Measurements from ENCODE around the gene RNF224. TPM values are rescaled to one million over a fixed set of nuclear protein-coding genes. Genes with fewer than 3 reads are reported as not detected.

Gene RNF224
- total and polyA plus RNA-seq, 2 of the 13 experiments (the other 11 are each of a cell fraction or from before 2014, with no cell fraction given): 0.09 TPM; not detected in 1

DNA sequence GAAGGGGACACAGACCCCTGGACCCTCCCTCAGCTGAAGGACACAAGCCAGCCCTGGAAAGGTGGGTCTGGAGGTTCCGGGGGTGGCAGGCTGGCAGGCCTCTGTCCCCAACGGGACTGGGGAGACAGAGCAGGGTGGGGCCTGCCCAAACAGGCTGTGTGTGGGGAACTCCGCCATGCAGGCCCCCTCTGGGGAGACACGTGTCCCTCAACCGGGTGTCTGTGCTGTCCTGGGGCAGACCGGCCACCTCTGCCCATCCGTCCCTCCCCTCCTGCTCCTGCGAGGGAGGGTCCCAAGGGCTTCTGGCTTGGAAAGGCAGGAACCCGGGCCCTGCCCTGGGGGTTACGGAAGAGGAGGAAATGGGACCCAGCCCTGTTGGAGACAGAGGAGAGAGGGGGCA is 4.8 kb downstream of the RNF224 start:
- no peak for DNase-seq (ENCODE audit: low spot score)
- no TSS peak for BruUV-seq (replicated peaks)
- ChIA-PET POLR2A (no interaction called here), CTCF (ENCODE audit: low intra/inter-chr PET ratio, low total read pairs) (no interaction called here)
- 85% methylated on average over 4 of the region's 10 CpGs for WGBS (ENCODE audit: low lambda C conversion rate)
- intact Hi-C loops (cut with micrococcal nuclease; ENCODE audit: unreplicated experiment) (no loop called here), in situ Hi-C loops (cut with HindIII; ENCODE audit: extremely low pct_ligation_motif_present, low pct_unique_long_range_greater_than_20kb) (no loop called here)
- no peaks in the 10 kb centered on the region for H4K20me1 ChIP-seq (ENCODE audit: insufficient read depth, low read length)
- no peak overlapping the region for H3K27ac ChIP-seq (ENCODE audit: extremely low read length, insufficient read depth, low read length)
- H3K9me3 ChIP-seq (ENCODE audit: low read length): no peaks in the 10 kb centered on the region
- no peaks in the 10 kb centered on the region for H3K27me3 ChIP-seq (ENCODE audit: control insufficient read depth in 1 of 2, insufficient read depth in 2 of 2, low read length in 2 of 2)
- no peak overlapping the region for H3K4me2 ChIP-seq (ENCODE audit: low read depth, low read length)
- H3K4me3 ChIP-seq (replicated peaks in 1 of 3; ENCODE audit: insufficient read depth in 1 of 3, low read depth in 2 of 3, low read length in 3 of 3): no peak overlapping the region
- H3K4me1 ChIP-seq (ENCODE audit: insufficient read depth, low read length): peaks cover 65% of the 10 kb centered on the region
- no peaks in the 10 kb centered on the region for H3K36me3 ChIP-seq (replicated peaks in 1 of 2; ENCODE audit: control insufficient read depth in 1 of 2, insufficient read depth in 2 of 2, low read length in 2 of 2)
- H3K79me2 ChIP-seq (ENCODE audit: insufficient read depth, low read length): peaks cover 6% of the 10 kb centered on the region
- no peak for FAIRE-seq
- ATAC-seq: no peak
- H2AFZ ChIP-seq (ENCODE audit: low read length): no peak overlapping the region
- H3K9ac ChIP-seq (ENCODE audit: insufficient read depth, low read depth, low read length): no peak overlapping the region
- TF ChIP-seq ZIK1 (CRISPR knock-in tag; IDR thresholded peaks at IDR 0.05; ENCODE audit: borderline replicate concordance, low read depth) (no peak), ZFP62 (CRISPR knock-in tag; IDR thresholded peaks at IDR 0.05) (no peak), FOSL1 (CRISPR knock-in tag; IDR thresholded peaks at IDR 0.05; ENCODE audit: borderline replicate concordance) (no peak), ZBTB43 (CRISPR knock-in tag; conservative IDR thresholded peaks at IDR 0.05) (no peak), CERS6 (CRISPR knock-in tag; IDR thresholded peaks at IDR 0.05) (no peak), TCF12 (IDR thresholded peaks at IDR 0.05) (no peak), TCF12 (CRISPR knock-in tag; IDR thresholded peaks at IDR 0.05) (no peak), ZNF703 (CRISPR knock-in tag; IDR thresholded peaks at IDR 0.05; ENCODE audit: borderline replicate concordance) (no peak), ZNF101 (CRISPR knock-in tag; IDR thresholded peaks at IDR 0.05; ENCODE audit: borderline replicate concordance, low read depth) (no peak)
